H1 (cell line): ENCODE results near the gene IL1R1. TPM values are rescaled to one million over a fixed set of nuclear protein-coding genes. Genes with fewer than 3 reads are reported as not detected.

Experiments used
- EGR1 ChIP-seq: IDR thresholded peaks from 2 replicates; pipeline ENCODE4 v1.6.1; 2011; ENCODE audit warnings: low read depth, low read length, borderline replicate concordance
- KDM1A ChIP-seq: fragments of 200-600, 300-600 bp; sonication (generic); IDR thresholded peaks from 2 replicates; pipeline ENCODE4 v1.7.1; 2016; ENCODE audit warnings: mild to moderate bottlenecking, low read length, borderline replicate concordance
- polyA plus RNA-seq, 7 experiments: library from polyadenylated mRNA; depleted of rRNA in 3 of 7; stranded (reverse) in 5 of 7; unstranded in 2 of 7; fragments of >200 nt in 5 of 7; fragments of 200-250 nt in 2 of 7; gene quantifications; 1 replicate in 5 of 7; 2 replicates in 1 of 7; 4 replicates in 1 of 7; pipeline versions ENCODE4 v1.2.1 to v1.2.3, GENCODE V29; 2011 to 2013; ENCODE audit warnings: missing spikeins in 2 of 7, mixed read lengths in 2 of 7
- total RNA-seq: library from RNA; stranded (reverse); fragmentation: NEBNext Ultra II Directional; extraction: Animal tissue kit (Norgen Biotek cat#: 25700); gene quantifications from 2 replicates; pipeline ENCODE4 v1.2.1, GENCODE V29; 2021

IL1R1 gene
- total and polyA plus RNA-seq, 2 of the 8 experiments (the other 6 are each of a cell fraction or from before 2014, with no cell fraction given) = 0.34 to 0.47 TPM

GRCh38 chr2:102098756-102099155 lies 43.8 kb upstream of the IL1R1 start (continued):
- no peak for TF ChIP-seq KDM1A
- no peak for TF ChIP-seq EGR1
